Measurements from ENCODE around the gene LDLRAP1.

Gene LDLRAP1, protein sequence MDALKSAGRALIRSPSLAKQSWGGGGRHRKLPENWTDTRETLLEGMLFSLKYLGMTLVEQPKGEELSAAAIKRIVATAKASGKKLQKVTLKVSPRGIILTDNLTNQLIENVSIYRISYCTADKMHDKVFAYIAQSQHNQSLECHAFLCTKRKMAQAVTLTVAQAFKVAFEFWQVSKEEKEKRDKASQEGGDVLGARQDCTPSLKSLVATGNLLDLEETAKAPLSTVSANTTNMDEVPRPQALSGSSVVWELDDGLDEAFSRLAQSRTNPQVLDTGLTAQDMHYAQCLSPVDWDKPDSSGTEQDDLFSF

GRCh38 chr1:25543425-25544242 is at the start of gene LDLRAP1:
Gene LDLRAP1, plus strand, starts transcription at chr1:25543606. Its CDS starts 93 bp downstream, at chr1:25543699.
- Mint-ChIP-seq H3K27me3 (ENCODE audit: low read depth) (peaks cover 10% of the 10 kb centered on the region), H3K36me3 (ENCODE audit: low read depth) (no peaks in the 10 kb centered on the region), H3K27ac (peak within 1 kb of the TSS in 1 of 3 experiments; percentile 16), H3K9me3 (no peaks in the 10 kb centered on the region), H3K4me3 (peak within 1 kb of the TSS; percentile 83 to 88 (median 85)), H3K4me1 (peaks cover 14% of the 10 kb centered on the region)
- TF ChIP-seq, protein P1, sequence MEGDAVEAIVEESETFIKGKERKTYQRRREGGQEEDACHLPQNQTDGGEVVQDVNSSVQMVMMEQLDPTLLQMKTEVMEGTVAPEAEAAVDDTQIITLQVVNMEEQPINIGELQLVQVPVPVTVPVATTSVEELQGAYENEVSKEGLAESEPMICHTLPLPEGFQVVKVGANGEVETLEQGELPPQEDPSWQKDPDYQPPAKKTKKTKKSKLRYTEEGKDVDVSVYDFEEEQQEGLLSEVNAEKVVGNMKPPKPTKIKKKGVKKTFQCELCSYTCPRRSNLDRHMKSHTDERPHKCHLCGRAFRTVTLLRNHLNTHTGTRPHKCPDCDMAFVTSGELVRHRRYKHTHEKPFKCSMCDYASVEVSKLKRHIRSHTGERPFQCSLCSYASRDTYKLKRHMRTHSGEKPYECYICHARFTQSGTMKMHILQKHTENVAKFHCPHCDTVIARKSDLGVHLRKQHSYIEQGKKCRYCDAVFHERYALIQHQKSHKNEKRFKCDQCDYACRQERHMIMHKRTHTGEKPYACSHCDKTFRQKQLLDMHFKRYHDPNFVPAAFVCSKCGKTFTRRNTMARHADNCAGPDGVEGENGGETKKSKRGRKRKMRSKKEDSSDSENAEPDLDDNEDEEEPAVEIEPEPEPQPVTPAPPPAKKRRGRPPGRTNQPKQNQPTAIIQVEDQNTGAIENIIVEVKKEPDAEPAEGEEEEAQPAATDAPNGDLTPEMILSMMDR (IDR thresholded peaks at IDR 0.05; ENCODE audit: unreplicated experiment in 3 of 3), result no peak

DNA sequence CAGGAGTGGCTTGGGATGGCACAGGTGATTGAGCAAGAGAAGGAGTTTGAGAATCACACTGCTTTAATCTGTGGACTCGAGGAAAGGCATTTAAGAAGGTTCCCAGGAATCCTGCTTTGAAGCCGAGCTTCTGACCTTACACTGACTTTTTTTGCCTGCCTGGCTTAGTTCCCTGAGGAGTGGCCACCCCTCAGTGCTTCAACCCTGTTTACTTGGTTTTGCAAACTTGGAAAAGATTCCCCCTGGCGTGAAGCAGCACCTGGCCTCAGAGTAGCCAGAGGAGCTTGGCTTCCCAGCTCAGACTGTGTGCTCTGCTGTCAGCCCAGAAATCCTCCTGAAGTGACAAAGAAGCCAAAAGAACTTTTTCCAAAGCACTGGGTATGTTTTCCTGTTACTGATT is 48.5 kb upstream of the LDLRAP1 start:
- Mint-ChIP-seq H3K27ac (peak overlapping the region; percentile 21 to 42 (median 40)), H3K4me3 (no peak overlapping the region), H3K27me3 (ENCODE audit: low read depth) (no peaks in the 10 kb centered on the region), H3K4me1 (peaks cover 6% of the 10 kb centered on the region), H3K9me3 (no peaks in the 10 kb centered on the region), H3K36me3 (ENCODE audit: low read depth) (peaks cover 67% of the 10 kb centered on the region)
- TF ChIP-seq, protein P1 (IDR thresholded peaks at IDR 0.05; ENCODE audit: unreplicated experiment in 3 of 3), result no peak

DNA sequence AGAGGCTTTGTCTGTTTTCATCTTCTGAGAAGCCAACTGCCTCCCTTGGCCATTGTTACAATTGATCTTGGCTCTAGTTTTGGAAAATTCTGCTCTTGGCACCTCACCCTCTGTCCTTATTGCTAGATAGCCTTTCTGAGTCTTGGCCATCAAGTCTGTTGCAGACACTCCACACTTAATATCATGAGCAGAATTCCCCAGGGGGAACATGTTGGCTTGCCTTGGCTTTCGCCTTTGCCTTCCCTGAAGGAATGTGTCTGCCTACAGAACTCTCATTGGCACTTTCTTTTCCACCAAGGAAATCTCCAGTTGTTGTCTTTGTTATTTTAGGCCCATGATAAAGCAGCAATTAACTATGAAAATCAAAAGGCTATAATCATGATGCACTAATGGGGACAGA is 42.7 kb upstream of the LDLRAP1 start:
- Mint-ChIP-seq H3K27ac (peak overlapping the region in 1 of 3 experiments; percentile 70), H3K4me1 (peaks cover 25% of the 10 kb centered on the region), H3K9me3 (peaks cover 1% of the 10 kb centered on the region), H3K27me3 (ENCODE audit: low read depth) (no peaks in the 10 kb centered on the region), H3K4me3 (no peak overlapping the region), H3K36me3 (ENCODE audit: low read depth) (peaks cover 43% of the 10 kb centered on the region)
- TF ChIP-seq, protein P1 (IDR thresholded peaks at IDR 0.05; ENCODE audit: unreplicated experiment in 3 of 3), result no peak

GRCh38 chr1:25501235-25502058 is 42.0 kb upstream of the LDLRAP1 start:
- TF ChIP-seq, protein P1 (IDR thresholded peaks at IDR 0.05; ENCODE audit: unreplicated experiment in 3 of 3), result no peak
- Mint-ChIP-seq H3K36me3 (ENCODE audit: low read depth) (peaks cover 39% of the 10 kb centered on the region), H3K27ac (peak overlapping the region in 2 of 3 experiments; percentile 49 to 70), H3K9me3 (peaks cover 5% of the 10 kb centered on the region), H3K27me3 (ENCODE audit: low read depth) (no peaks in the 10 kb centered on the region), H3K4me1 (peaks cover 33% of the 10 kb centered on the region), H3K4me3 (no peak overlapping the region)

- H3K4me1 Mint-ChIP-seq, result peaks cover 33% of the 10 kb centered on the region
- no peaks in the 10 kb centered on the region for H3K27me3 Mint-ChIP-seq (ENCODE audit: low read depth)
- no peak overlapping the region for H3K27ac Mint-ChIP-seq
- H3K36me3 Mint-ChIP-seq (ENCODE audit: low read depth), result peaks cover 27% of the 10 kb centered on the region
- TF ChIP-seq, protein P1 (IDR thresholded peaks at IDR 0.05; ENCODE audit: unreplicated experiment in 3 of 3), result no peak
- no peak overlapping the region for H3K4me3 Mint-ChIP-seq
- peaks cover 8% of the 10 kb centered on the region for H3K9me3 Mint-ChIP-seq
These were observed 40.4 kb upstream of the LDLRAP1 start for GRCh38 chr1:25502957-25503356.
